H1 (cell line): Measurements from ENCODE around the gene ABHD4. TPM values are rescaled to one million over a fixed set of nuclear protein-coding genes. Genes with fewer than 3 reads are reported as not detected.

Source experiments
- CTCF ChIA-PET: fragments of 300-600 bp; sonication (Branson Sonifier 250); formaldehyde crosslinking; loops from one replicate; lab custom pipeline; 2021; ENCODE audit not compliant: partially characterized antibody; lab: Charles Lee
- POLR2A ChIA-PET: fragments of 300-600 bp; sonication (Branson Sonifier 250); formaldehyde crosslinking; loops from one replicate; lab custom pipeline; 2021; ENCODE audit warnings: inconsistent platforms; ENCODE audit not compliant: partially characterized antibody; lab: Charles Lee
- DNase-seq, 2 experiments: peaks; one replicate each; pipeline versions ENCODE4 v3.0.0 to v3.0.0-alpha.2; 2010 to 2022; ENCODE audit warnings: low spot score in 2 of 2, low read depth in 1 of 2, mixed read lengths in 1 of 2
- FAIRE-seq: peaks from 2 replicates; lab custom pipeline; 2011; peaks lifted over from hg19 to GRCh38; lab: Jason Lieb, UNC
- H2AFZ ChIP-seq: 2 replicates; pipeline ENCODE4 v1.8.1; 2012; ENCODE audit warnings: low read length, inconsistent platforms
- H2AK5ac ChIP-seq: 2 replicates; pipeline ENCODE4 v1.6.1; 2013; ENCODE audit warnings: low read depth, low read length
- H2BK120ac ChIP-seq: replicated peaks from 2 replicates; pipeline ENCODE3; 2013; ENCODE audit warnings: low read depth, low read length, inconsistent platforms
- H2BK12ac ChIP-seq: 2 replicates; pipeline ENCODE4 v1.6.1; 2013; ENCODE audit warnings: low read depth, low read length
- H2BK15ac ChIP-seq: 2 replicates; pipeline ENCODE4 v1.6.1; 2013; ENCODE audit warnings: low read length
- H2BK20ac ChIP-seq: 2 replicates; pipeline ENCODE4 v1.6.1; 2013; ENCODE audit warnings: low read length
- H2BK5ac ChIP-seq: 2 replicates; pipeline ENCODE4 v1.6.1; 2013; ENCODE audit warnings: low read depth, low read length
- H3K14ac ChIP-seq: 2 replicates; pipeline ENCODE4 v1.6.1; 2013; ENCODE audit warnings: inconsistent platforms; ENCODE audit not compliant: insufficient read length
- H3K18ac ChIP-seq: 2 replicates; pipeline ENCODE4 v1.6.1; 2013; ENCODE audit warnings: low read length; ENCODE audit errors: extremely low read depth
- H3K23ac ChIP-seq: 2 replicates; pipeline ENCODE4 v1.6.1; 2013; ENCODE audit warnings: inconsistent platforms; ENCODE audit not compliant: insufficient read length
- H3K23me2 ChIP-seq: 2 replicates; pipeline ENCODE4 v1.6.1; 2013; ENCODE audit warnings: low read depth, low read length
- H3K27ac ChIP-seq: 2 replicates; pipeline ENCODE4 v1.6.1; 2011; ENCODE audit warnings: low read depth, low read length, inconsistent platforms
- H3K27me3 ChIP-seq, 4 experiments: replicated peaks in 1 of 4; 1 replicate in 1 of 4; 2 replicates in 3 of 4; pipeline versions ENCODE4 v1.6.1 to v1.8.1; 2011 to 2013; ENCODE audit warnings: low read length in 3 of 4, mild to moderate bottlenecking in 3 of 4, inconsistent platforms in 2 of 4, mixed read lengths in 2 of 4, moderate library complexity in 1 of 4; ENCODE audit not compliant: control insufficient read depth in 3 of 4, insufficient read depth in 3 of 4; ENCODE audit errors: extremely low read depth in 1 of 4
- H3K36me3 ChIP-seq, 4 experiments: 2 replicates each; pipeline versions ENCODE4 v1.6.1 to v1.8.1; 2011 to 2013; ENCODE audit warnings: mild to moderate bottlenecking in 4 of 4, low read length in 3 of 4, moderate library complexity in 2 of 4, control low read depth in 1 of 4, inconsistent platforms in 1 of 4; ENCODE audit not compliant: insufficient read depth in 4 of 4, control insufficient read depth in 2 of 4
- H3K4ac ChIP-seq: replicated peaks from 2 replicates; pipeline ENCODE3; 2013; ENCODE audit warnings: low read length, low read depth, mixed read lengths, inconsistent platforms; ENCODE audit not compliant: insufficient read length
- H3K4me1 ChIP-seq, 4 experiments: replicated peaks in 1 of 4; 1 replicate in 1 of 4; 2 replicates in 3 of 4; pipeline versions ENCODE4 v1.6.1 to v1.8.1; 2011 to 2013; ENCODE audit warnings: low read length in 3 of 4, inconsistent platforms in 2 of 4, mixed read lengths in 1 of 4; ENCODE audit not compliant: insufficient read depth in 4 of 4, control insufficient read depth in 3 of 4
- H3K4me2 ChIP-seq, 2 experiments: 2 replicates each; pipeline versions ENCODE4 v1.6.1 to v1.8.1; 2011 to 2013; ENCODE audit warnings: low read depth in 2 of 2, low read length in 2 of 2, control low read depth in 1 of 2, inconsistent platforms in 1 of 2, mild to moderate bottlenecking in 1 of 2; ENCODE audit not compliant: insufficient read depth in 1 of 2
- H3K4me3 ChIP-seq, 4 experiments: fragments of 200-600, 300-600 bp in 1 of 4; sonication (generic), shearing (Covaris generic), sonication (Bioruptor Twin) in 1 of 4; 2 replicates each; pipeline versions ENCODE4 v1.5.1 to v1.8.1; 2011 to 2016; ENCODE audit warnings: low read length in 4 of 4, low read depth in 3 of 4, control low read depth in 2 of 4, inconsistent platforms in 2 of 4, mild to moderate bottlenecking in 2 of 4, mixed read lengths in 1 of 4, moderate library complexity in 1 of 4; ENCODE audit not compliant: insufficient read depth in 2 of 4; ENCODE audit errors: extremely low read depth in 1 of 4
- H3K56ac ChIP-seq: replicated peaks from 2 replicates; pipeline ENCODE3; 2013; ENCODE audit warnings: low read depth, mild to moderate bottlenecking, mixed read lengths, low read length, inconsistent platforms; ENCODE audit not compliant: insufficient read length
- H3K79me1 ChIP-seq: 2 replicates; pipeline ENCODE4 v1.6.1; 2013; ENCODE audit warnings: low read depth, low read length, control low read depth
- H3K79me2 ChIP-seq, 2 experiments: 2 replicates each; pipeline versions ENCODE4 v1.6.1 to v1.8.1; 2012 to 2013; ENCODE audit warnings: low read length in 2 of 2, mild to moderate bottlenecking in 2 of 2, inconsistent platforms in 1 of 2; ENCODE audit not compliant: insufficient read depth in 2 of 2, control insufficient read depth in 1 of 2
- H3K9ac ChIP-seq, 4 experiments: replicated peaks in 1 of 4; 1 replicate in 1 of 4; 2 replicates in 3 of 4; pipeline versions ENCODE4 v1.6.1 to v1.8.1; 2011 to 2013; ENCODE audit warnings: low read depth in 3 of 4, low read length in 3 of 4, control low read depth in 2 of 4, mild to moderate bottlenecking in 2 of 4, moderate library complexity in 2 of 4, inconsistent platforms in 1 of 4; ENCODE audit errors: extremely low read depth in 1 of 4
- H3K9me3 ChIP-seq, 2 experiments: 2 replicates each; pipeline versions ENCODE4 v1.6.1 to v1.8.1; 2012 to 2013; ENCODE audit warnings: mild to moderate bottlenecking in 2 of 2, moderate library complexity in 2 of 2, control low read depth in 1 of 2, inconsistent platforms in 1 of 2, low read depth in 1 of 2, low read length in 1 of 2, mixed read lengths in 1 of 2; ENCODE audit not compliant: insufficient read depth in 2 of 2
- H4K20me1 ChIP-seq, 2 experiments: replicated peaks in 1 of 2; 2 replicates each; pipeline versions ENCODE3 to v1.8.1; 2011 to 2013; ENCODE audit warnings: inconsistent platforms in 2 of 2, low read length in 2 of 2, mild to moderate bottlenecking in 1 of 2; ENCODE audit not compliant: insufficient read depth in 2 of 2, control insufficient read depth in 1 of 2
- H4K5ac ChIP-seq: 2 replicates; pipeline ENCODE4 v1.6.1; 2013; ENCODE audit warnings: low read length, low read depth, mixed read lengths, inconsistent platforms; ENCODE audit not compliant: insufficient read length
- H4K8ac ChIP-seq: 2 replicates; pipeline ENCODE4 v1.8.0; 2013; ENCODE audit warnings: mild to moderate bottlenecking, moderate library complexity, low read length, inconsistent platforms; ENCODE audit not compliant: insufficient read depth; ENCODE audit errors: extremely low read depth
- H4K91ac ChIP-seq: replicated peaks from 2 replicates; pipeline ENCODE3; 2013; ENCODE audit warnings: low read length, mixed read lengths, inconsistent platforms; ENCODE audit not compliant: insufficient read length
- CHD2 ChIP-seq: IDR thresholded peaks from 2 replicates; pipeline ENCODE4 v1.6.1; 2012; ENCODE audit warnings: low read length, improper control_type of control experiment
- JUN ChIP-seq: IDR thresholded peaks from 2 replicates; pipeline ENCODE4 v1.6.1; 2011; ENCODE audit warnings: low read depth, mild to moderate bottlenecking, improper control_type of control experiment, low read length
- NANOG ChIP-seq: IDR thresholded peaks from 2 replicates; pipeline ENCODE4 v1.6.1; 2011; ENCODE audit warnings: low read length, low read depth, mild to moderate bottlenecking, inconsistent platforms; ENCODE audit not compliant: insufficient read depth, poor library complexity, severe bottlenecking
- POU5F1 ChIP-seq: IDR thresholded peaks from 2 replicates; pipeline ENCODE4 v1.6.1; 2011; ENCODE audit warnings: low read depth, mild to moderate bottlenecking, low read length, moderate library complexity
- SIRT6 ChIP-seq: IDR thresholded peaks from one replicate; pipeline ENCODE4 v1.7.1; 2012; ENCODE audit warnings: low read length, inconsistent platforms
- SIX5 ChIP-seq: IDR thresholded peaks from 2 replicates; pipeline ENCODE4 v1.6.1; 2011; ENCODE audit warnings: mild to moderate bottlenecking, low read depth, low read length
- TBP ChIP-seq: IDR thresholded peaks from 2 replicates; pipeline ENCODE4 v1.6.1; 2011; ENCODE audit warnings: low read depth, low read length, improper control_type of control experiment
- YY1 ChIP-seq: IDR thresholded peaks from 2 replicates; pipeline ENCODE4 v1.6.1; 2011; ENCODE audit warnings: low read depth, mild to moderate bottlenecking, low read length
- WGBS, 2 experiments: shearing (Covaris generic) in 1 of 2; methylation state at CpG; one replicate each; pipeline versions ENCODE4 v1.1.6 to v1.1.7; 2013 to 2015; ENCODE audit warnings: low lambda C conversion rate in 2 of 2, mixed read lengths in 2 of 2, inconsistent platforms in 1 of 2, low coverage in 1 of 2, missing lambda C conversion rate in 1 of 2; ENCODE audit not compliant: insufficient replicate concordance in 2 of 2, insufficient coverage in 1 of 2, insufficient read length in 1 of 2; ENCODE audit errors: extremely low coverage in 1 of 2, missing lambda C conversion rate in 1 of 2; 5-methylcytosine and 5-hydroxymethylcytosine counted together
- polyA plus RNA-seq, 7 experiments: library from polyadenylated mRNA; depleted of rRNA in 3 of 7; stranded (reverse) in 5 of 7; unstranded in 2 of 7; fragments of >200 nt in 5 of 7; fragments of 200-250 nt in 2 of 7; gene quantifications; 1 replicate in 5 of 7; 2 replicates in 1 of 7; 4 replicates in 1 of 7; pipeline versions ENCODE4 v1.2.1 to v1.2.3, GENCODE V29; 2011 to 2013; ENCODE audit warnings: missing spikeins in 2 of 7, mixed read lengths in 2 of 7
- total RNA-seq: library from RNA; stranded (reverse); fragmentation: NEBNext Ultra II Directional; extraction: Animal tissue kit (Norgen Biotek cat#: 25700); gene quantifications from 2 replicates; pipeline ENCODE4 v1.2.1, GENCODE V29; 2021
- TF ChIP-seq, protein P1 (sequence below): IDR thresholded peaks from 2 replicates; pipeline ENCODE4 v1.6.1; 2012; ENCODE audit warnings: inconsistent platforms

Gene ABHD4
- total and polyA plus RNA-seq, 2 of the 8 experiments (the other 6 are each of a cell fraction or from before 2014, with no cell fraction given), result 32.4 to 42.9 TPM

DNA sequence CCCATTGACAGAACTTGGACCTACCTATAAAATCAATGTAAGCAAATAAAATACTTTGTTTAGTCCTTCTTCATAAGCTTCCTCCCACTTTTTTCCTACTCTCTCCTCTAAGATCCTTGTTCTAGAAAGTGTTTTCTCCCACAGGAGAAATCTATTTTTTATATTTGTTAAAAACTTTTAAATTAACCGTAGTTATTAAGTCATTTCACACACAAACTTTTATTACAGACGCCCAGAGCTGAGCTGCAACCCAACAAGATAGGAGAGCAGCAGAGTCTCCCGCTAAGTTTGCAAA lies 36.8 kb upstream of the ABHD4 start:
- H3K9ac ChIP-seq, result no peak overlapping the region
- no peaks in the 10 kb centered on the region for H3K23me2 ChIP-seq
- ChIA-PET POLR2A (no interaction called here), CTCF (interaction anchor here (0.6 to 5.7 kb wide), 8 partner anchors 10 to 292 kb away, joined by 3 to 68 read pairs (median 14); partner anchors contain the start of gene DAD1)
- H3K79me1 ChIP-seq, result no peaks in the 10 kb centered on the region
- no peak overlapping the region for H3K18ac ChIP-seq
- H3K4me3 ChIP-seq, result no peak overlapping the region
- H3K4me2 ChIP-seq, result no peak overlapping the region
- no peak overlapping the region for H4K91ac ChIP-seq
- no peak overlapping the region for H2BK15ac ChIP-seq
- no peak overlapping the region for H4K5ac ChIP-seq
- H2AFZ ChIP-seq, result no peak overlapping the region
- H4K8ac ChIP-seq, result no peak overlapping the region
- H3K36me3 ChIP-seq, result peaks cover 0 to 11% (median 4%) of the 10 kb centered on the region in 4 experiments; a peak in 7 of 8 replicates
- no peak overlapping the region for H3K27ac ChIP-seq
- no peak for FAIRE-seq
- H2BK12ac ChIP-seq, result no peak overlapping the region
- no peak overlapping the region for H2BK20ac ChIP-seq
- no peak overlapping the region for H2AK5ac ChIP-seq
- no peak for DNase-seq
- WGBS, 2 experiments, result 89% methylated on average over 3 of the region's 3 CpGs; no CpG with 5 or more reads in 1 of the 2 experiments
- H2BK5ac ChIP-seq, result no peak overlapping the region
- H3K14ac ChIP-seq, result no peak overlapping the region
- H3K27me3 ChIP-seq, result no peaks in the 10 kb centered on the region
- peaks cover 0 to 10% (median 6%) of the 10 kb centered on the region in 4 experiments; a peak in 6 of 7 replicates for H3K4me1 ChIP-seq
- no peak for TF ChIP-seq CHD2
- no peak for TF ChIP-seq YY1
- TF ChIP-seq TBP, result no peak
- no peak for TF ChIP-seq NANOG
- no peak for TF ChIP-seq SIX5
- no peak for TF ChIP-seq JUN
- TF ChIP-seq POU5F1, result no peak
- TF ChIP-seq, protein P1, sequence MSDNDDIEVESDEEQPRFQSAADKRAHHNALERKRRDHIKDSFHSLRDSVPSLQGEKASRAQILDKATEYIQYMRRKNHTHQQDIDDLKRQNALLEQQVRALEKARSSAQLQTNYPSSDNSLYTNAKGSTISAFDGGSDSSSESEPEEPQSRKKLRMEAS, result no peak
- TF ChIP-seq SIRT6, result no peak
- H4K20me1 ChIP-seq, result no peaks in the 10 kb centered on the region
- H3K9me3 ChIP-seq, result no peaks in the 10 kb centered on the region
- H3K4ac ChIP-seq, result no peak overlapping the region
- H3K23ac ChIP-seq, result no peak overlapping the region
- H3K79me2 ChIP-seq, result no peaks in the 10 kb centered on the region
- H2BK120ac ChIP-seq, result no peak overlapping the region
- no peak overlapping the region for H3K56ac ChIP-seq
